ENCODE measurements around the gene SIPA1L3.

DNA sequence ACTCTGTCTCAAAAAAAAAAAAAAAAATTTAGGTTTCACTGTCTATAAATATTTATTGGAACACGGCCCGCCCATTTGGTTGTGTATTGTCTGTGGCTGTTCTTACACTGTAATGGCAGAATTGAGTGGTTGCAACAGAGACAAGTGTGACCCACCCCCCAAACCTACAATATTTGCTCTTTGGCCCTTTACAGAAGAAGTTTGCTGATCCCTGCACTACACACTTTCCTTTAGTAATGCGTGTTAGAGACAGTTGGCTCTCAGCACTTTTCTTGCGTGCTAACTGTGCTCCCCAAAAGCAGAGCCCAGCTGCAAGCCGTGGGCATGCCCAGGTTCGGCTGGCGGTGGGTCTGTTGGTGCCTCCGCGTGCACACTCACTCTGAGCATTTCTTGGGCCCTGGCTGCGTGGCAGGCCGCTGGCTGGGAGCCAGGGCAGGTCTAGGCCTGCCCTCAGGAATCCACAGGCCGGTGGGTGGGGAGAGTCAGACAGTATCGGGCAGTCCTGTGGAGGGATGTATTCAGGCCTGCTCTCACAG, 72.6 kb downstream of the SIPA1L3 start:
- TF ChIP-seq CTCF (IDR thresholded peaks at IDR 0.05) (peak in 1 of 6 experiments; percentile 6), POLR2A (IDR thresholded peaks at IDR 0.05) (no peak)
